Breast epithelium (tissue), 4 donors: Measurements from ENCODE around the gene TXNRD2. TPM values are rescaled to one million over a fixed set of nuclear protein-coding genes. Genes with fewer than 3 reads are reported as not detected.

Experiments used
- DNase-seq, 2 donors: peaks; one replicate each; pipeline ENCODE4 v3.0.0-alpha.2; 2019; ENCODE audit warnings: low spot score in 2 of 2
- H3K27ac ChIP-seq, 2 donors: fragments of 200-600 bp; sonication (generic) in 1 of 2; one replicate each; pipeline ENCODE4 v1.5.1; 2016 to 2019; ENCODE audit warnings: mild to moderate bottlenecking in 1 of 2
- H3K27me3 ChIP-seq, 2 donors: fragments of 200-600 bp; sonication (generic) in 1 of 2; one replicate each; pipeline versions ENCODE4 v1.5.1 to v1.6.0; 2017 to 2019; ENCODE audit warnings: control low read depth in 1 of 2, mild to moderate bottlenecking in 1 of 2
- H3K36me3 ChIP-seq: fragments of 200-600 bp; one replicate; pipeline ENCODE4 v1.5.1; 2019
- H3K4me1 ChIP-seq, 2 donors: fragments of 200-600 bp; sonication (generic); one replicate each; pipeline ENCODE4 v1.5.1; 2016 to 2019; ENCODE audit warnings: control low read depth in 1 of 2
- H3K4me3 ChIP-seq, 3 donors: fragments of 200-600 bp; sonication (generic); 1 replicate in 2 of 3; 2 replicates in 1 of 3; pipeline ENCODE4 v1.5.1; 2016 to 2019; ENCODE audit warnings: mild to moderate bottlenecking in 3 of 3, moderate library complexity in 2 of 3
- H3K9me3 ChIP-seq, 2 donors: fragments of 200-600 bp; sonication (generic) in 1 of 2; one replicate each; pipeline ENCODE4 v1.5.1; 2016 to 2019; ENCODE audit warnings: control low read depth in 1 of 2
- POLR2A ChIP-seq: fragments of 450-650 bp; IDR thresholded peaks from one replicate; pipeline ENCODE4 v1.6.1; 2016; ENCODE audit warnings: antibody characterized with exemption, mild to moderate bottlenecking, moderate library complexity
- POLR2AphosphoS5 ChIP-seq, 3 donors: sonication (generic); formaldehyde crosslinking; IDR thresholded peaks; one replicate each; pipeline ENCODE4 v1.6.1; 2017; ENCODE audit warnings: antibody characterized with exemption in 3 of 3
- intact Hi-C: fragments of 100-400 bp; cut with DNase I; formaldehyde crosslinking; loops from one replicate; pipeline ENCODE4 v1.15.1; 2023; ENCODE audit warnings: low total_unique reads
- total RNA-seq, 3 donors: library from RNA; depleted of rRNA; stranded (reverse); fragments of >200 nt; gene quantifications; one replicate each; pipeline ENCODE4 v1.1.0, GENCODE V29; 2016
- TF ChIP-seq, protein P1 (sequence below), 3 donors: fragments of 450-650 bp; IDR thresholded peaks; one replicate each; pipeline ENCODE4 v1.5.1; 2016 to 2017; ENCODE audit warnings: antibody characterized with exemption in 3 of 3, mild to moderate bottlenecking in 3 of 3, moderate library complexity in 3 of 3

Gene TXNRD2
- total RNA-seq, 3 donors from 2014 or later, result 13.8 to 22.8 (median 20.6) TPM

DNA sequence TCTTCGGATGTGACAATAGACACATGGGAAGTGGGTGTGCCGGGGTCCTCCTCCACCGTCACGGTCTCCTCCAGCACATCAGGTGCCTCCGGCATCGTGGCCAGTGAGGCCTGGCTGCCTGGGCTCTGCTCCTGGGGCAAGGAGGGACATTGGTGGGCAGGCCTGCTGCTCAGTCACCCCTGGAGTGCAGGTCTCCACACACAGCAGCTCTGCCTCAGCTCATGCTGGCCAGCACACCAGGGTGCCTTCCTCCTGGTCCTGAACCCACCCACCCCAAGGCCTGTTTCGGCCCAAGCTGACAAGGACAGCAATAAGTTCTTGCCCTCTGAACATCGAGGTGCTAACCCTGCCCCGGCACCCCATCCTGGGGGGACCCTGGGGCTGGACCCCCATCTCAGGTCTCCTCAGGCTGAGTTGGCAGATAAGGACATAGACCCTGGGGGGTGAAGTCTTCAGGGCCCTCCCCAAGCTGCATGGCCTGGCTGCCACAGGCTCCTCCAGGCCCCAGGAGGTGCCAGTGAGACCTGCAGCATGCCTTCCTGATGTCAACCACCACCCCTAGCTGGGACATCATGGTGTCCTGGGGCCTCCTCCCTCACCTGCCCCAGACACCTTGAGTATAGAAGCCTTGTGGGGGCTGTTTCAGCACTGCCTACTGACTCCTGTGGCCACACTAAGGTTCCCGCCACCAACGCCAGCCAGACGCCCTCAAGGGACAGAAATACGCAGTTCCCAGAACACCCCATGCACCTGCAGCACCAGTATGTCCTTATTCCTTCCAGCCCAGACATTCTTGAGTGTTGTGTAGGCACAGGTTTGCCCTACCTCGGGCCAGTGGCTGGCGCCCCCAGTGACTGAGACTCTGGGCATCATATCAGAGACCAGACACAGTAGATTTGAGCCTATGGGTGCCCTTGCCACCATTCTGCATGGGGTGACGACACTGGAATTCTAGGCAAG is 40.6 kb upstream of the TXNRD2 start:
- Histone ChIP-seq H3K9me3 (no peaks in the 10 kb centered on the region), H3K4me3 (no peak overlapping the region), H3K4me1 (peaks cover 8 to 21% of the 10 kb centered on the region in 2 donors), H3K27me3 (no peaks in the 10 kb centered on the region), H3K36me3 (no peaks in the 10 kb centered on the region), H3K27ac (no peak overlapping the region)
- intact Hi-C loops, result no loop called here
- no peak for DNase-seq
- TF ChIP-seq POLR2AphosphoS5 (IDR thresholded peaks at IDR 0.05), result no peak
- TF ChIP-seq, protein P1, sequence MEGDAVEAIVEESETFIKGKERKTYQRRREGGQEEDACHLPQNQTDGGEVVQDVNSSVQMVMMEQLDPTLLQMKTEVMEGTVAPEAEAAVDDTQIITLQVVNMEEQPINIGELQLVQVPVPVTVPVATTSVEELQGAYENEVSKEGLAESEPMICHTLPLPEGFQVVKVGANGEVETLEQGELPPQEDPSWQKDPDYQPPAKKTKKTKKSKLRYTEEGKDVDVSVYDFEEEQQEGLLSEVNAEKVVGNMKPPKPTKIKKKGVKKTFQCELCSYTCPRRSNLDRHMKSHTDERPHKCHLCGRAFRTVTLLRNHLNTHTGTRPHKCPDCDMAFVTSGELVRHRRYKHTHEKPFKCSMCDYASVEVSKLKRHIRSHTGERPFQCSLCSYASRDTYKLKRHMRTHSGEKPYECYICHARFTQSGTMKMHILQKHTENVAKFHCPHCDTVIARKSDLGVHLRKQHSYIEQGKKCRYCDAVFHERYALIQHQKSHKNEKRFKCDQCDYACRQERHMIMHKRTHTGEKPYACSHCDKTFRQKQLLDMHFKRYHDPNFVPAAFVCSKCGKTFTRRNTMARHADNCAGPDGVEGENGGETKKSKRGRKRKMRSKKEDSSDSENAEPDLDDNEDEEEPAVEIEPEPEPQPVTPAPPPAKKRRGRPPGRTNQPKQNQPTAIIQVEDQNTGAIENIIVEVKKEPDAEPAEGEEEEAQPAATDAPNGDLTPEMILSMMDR (IDR thresholded peaks at IDR 0.05), result no peak
- no peak for TF ChIP-seq POLR2A

DNA sequence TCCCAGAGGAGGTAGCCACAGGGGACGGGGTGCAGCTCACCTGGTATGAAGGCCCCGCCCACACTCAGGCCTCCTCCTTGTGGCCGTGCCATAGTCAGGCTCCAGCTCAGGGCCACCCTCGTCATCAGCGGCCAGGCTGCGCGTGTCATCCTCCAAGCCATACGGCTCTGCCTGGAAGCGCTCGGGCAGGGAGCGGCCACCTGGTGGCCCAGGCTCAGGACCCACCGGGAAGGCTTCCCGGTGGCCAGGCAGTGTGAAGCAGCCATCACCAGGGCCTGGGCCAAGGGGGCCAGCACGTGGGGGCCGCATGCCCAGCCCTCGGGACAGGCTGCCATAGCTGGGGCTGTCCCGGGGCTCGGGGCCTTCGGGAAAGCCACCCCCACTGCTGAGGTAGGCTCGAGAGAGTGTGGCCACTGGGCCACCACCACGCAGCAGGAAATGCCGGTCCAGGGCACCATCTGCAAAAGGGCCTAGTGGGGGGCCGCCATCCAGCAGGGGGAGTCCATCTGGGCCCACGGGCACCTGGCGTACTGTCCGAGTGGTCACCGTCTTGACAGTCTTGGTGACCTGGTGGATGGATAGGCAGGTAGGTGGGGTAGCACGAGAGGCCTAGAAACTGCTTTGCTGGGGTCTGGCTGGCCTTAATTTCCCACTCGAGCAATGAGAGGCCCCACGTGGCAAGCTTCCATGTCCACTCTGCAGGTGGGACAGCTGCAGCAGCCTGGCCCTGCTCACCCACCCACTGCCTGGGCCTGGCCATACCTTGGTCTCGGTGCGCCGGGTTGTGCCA is 39.7 kb upstream of the TXNRD2 start:
- peaks cover 8 to 21% of the 10 kb centered on the region in 2 donors for H3K4me1 ChIP-seq

DNA sequence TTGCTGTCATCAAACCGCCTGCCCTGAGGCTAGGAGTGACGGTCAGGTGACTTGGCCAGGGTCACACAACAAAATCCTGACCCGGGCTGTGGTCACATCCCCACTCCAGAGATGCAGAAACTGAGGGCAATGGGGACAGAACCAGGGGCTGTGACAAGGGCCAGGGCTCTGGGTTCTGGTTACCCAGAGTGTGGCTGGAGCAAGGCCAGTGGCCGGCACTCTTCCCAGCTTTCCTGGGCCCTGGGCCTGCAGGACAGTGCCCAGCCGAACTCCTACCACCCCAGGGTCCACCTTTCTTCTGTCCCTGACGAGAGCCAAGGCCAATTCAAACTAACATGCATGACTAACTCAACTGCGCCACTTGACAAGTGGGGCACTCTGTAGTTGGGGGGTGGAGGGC is 39.1 kb upstream of the TXNRD2 start:
- H3K36me3 ChIP-seq, result no peaks in the 10 kb centered on the region
- no peak for DNase-seq
- intact Hi-C loops, result no loop called here
- no peak overlapping the region for H3K27ac ChIP-seq
- no peak overlapping the region for H3K4me3 ChIP-seq
- H3K4me1 ChIP-seq, result peaks cover 4 to 16% of the 10 kb centered on the region in 2 donors
- TF ChIP-seq, protein P1 (IDR thresholded peaks at IDR 0.05), result no peak
- TF ChIP-seq POLR2A (no peak), POLR2AphosphoS5 (IDR thresholded peaks at IDR 0.05) (no peak)
- no peaks in the 10 kb centered on the region for H3K9me3 ChIP-seq
- H3K27me3 ChIP-seq, result no peaks in the 10 kb centered on the region

More for the DNA sequence above, 39.7 kb upstream of the TXNRD2 start:
- intact Hi-C loops, result no loop called here
- H3K4me3 ChIP-seq, result no peak overlapping the region
- no peak for TF ChIP-seq POLR2AphosphoS5 (IDR thresholded peaks at IDR 0.05)
- TF ChIP-seq, protein P1 (IDR thresholded peaks at IDR 0.05), result no peak
- no peak for TF ChIP-seq POLR2A
- no peaks in the 10 kb centered on the region for H3K27me3 ChIP-seq
- no peak overlapping the region for H3K27ac ChIP-seq
- no peaks in the 10 kb centered on the region for H3K9me3 ChIP-seq
- H3K36me3 ChIP-seq, result no peaks in the 10 kb centered on the region
- no peak for DNase-seq

DNA sequence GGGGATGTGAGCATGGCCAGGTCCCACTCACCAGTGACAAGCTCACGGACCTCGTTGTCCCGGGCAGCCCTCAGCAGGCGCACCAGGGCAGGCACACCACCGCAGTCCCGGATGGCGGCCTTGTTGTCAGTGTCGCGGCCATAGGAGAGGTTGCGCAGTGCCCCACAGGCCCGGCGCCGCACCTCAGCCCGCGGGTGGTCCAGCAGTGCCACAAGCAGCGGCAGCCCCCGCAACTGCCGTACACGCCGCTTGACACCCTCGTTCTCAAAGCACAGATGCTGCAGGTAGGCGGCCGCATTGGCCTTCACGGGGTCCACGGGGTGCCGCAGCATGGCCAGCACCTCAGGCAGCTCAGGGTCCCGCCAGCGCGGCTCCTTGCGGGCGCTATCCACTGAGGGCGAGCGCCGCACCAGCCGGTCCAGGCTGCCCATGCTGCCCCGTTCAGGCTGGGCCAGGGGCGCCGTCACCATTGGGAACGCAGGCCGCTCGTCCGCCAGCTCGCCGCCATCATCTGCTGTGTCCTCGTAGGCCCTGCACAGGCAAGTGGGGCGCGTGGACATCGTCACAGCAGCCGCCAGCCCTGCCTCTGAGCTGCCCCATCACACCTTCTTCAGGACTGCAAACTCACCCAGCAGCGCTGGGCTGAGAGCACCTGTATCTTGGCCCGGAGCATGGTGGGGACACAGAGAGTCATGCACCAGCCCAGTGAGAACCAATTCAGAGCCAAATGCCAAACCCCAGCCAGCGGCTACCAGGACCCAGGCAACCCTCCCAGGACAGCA is 38.3 kb upstream of the TXNRD2 start:
- Histone ChIP-seq H3K27ac (no peak overlapping the region), H3K27me3 (no peaks in the 10 kb centered on the region), H3K4me3 (no peak overlapping the region), H3K9me3 (no peaks in the 10 kb centered on the region), H3K36me3 (no peaks in the 10 kb centered on the region), H3K4me1 (peaks cover under 1 to 14% of the 10 kb centered on the region in 2 donors)
- intact Hi-C loops, result no loop called here
- no peak for DNase-seq
- TF ChIP-seq, protein P1 (IDR thresholded peaks at IDR 0.05), result no peak
- TF ChIP-seq POLR2A, result no peak
- TF ChIP-seq POLR2AphosphoS5 (IDR thresholded peaks at IDR 0.05), result no peak
